ENCODE measurements around the gene COA8.

The COA8 gene

DNA sequence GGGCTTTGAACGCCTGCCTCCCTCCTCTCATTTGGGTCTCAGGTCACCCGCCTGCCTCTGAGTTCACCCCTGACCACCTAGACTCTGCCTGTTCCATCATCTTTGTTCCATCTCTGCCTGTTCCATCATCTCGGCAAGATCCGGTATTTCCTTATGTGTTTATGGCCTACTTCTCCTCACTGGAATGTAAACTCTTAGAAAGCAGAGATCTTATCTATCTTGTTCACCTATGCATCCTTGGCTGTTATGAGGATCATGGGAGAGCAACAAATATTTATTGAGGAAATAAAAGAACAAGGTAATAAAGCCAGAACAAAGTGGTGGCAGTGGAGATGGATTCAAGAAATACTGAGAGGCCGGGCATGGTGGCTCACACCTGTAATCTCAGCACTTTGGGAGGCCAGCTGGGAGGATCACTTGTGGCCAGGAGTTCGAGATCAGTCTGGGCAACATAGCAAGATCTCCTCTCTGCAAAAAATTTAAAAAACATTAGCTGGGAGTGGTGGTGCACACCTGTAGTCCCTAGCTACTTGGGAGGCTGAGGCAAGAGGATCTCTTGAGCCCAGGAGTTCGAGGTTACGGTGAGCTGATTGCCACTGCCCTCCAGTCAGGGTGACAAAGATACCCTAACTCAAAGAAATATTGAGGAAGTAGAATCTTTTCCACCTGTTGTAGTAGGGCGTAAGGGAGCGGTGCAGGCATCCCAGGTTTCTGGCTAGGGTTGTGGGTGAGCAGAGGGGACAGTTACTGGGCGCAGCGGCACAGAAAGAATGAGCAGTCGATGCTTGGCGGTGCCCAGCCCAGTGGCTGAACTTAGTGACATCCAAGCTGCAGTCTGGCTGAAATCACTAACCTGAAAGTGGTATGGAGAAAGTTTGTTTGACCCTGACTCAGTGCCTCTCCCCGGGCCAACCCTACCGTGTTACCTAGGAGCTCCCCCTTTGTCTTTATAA is 64.6 kb downstream of the COA8 start:
- H3K27ac Mint-ChIP-seq = peak overlapping the region; percentile 93
- ATAC-seq (no peak), DNase-seq (ENCODE audit: low spot score in 2 of 2) (no peak)
- peak overlapping the region; percentile 77 for H3K4me3 Mint-ChIP-seq
- H3K36me3 Mint-ChIP-seq = peaks cover 16% of the 10 kb centered on the region
- peaks cover 17% of the 10 kb centered on the region for H3K4me1 Mint-ChIP-seq
- no peaks in the 10 kb centered on the region for H3K9me3 Mint-ChIP-seq

DNA sequence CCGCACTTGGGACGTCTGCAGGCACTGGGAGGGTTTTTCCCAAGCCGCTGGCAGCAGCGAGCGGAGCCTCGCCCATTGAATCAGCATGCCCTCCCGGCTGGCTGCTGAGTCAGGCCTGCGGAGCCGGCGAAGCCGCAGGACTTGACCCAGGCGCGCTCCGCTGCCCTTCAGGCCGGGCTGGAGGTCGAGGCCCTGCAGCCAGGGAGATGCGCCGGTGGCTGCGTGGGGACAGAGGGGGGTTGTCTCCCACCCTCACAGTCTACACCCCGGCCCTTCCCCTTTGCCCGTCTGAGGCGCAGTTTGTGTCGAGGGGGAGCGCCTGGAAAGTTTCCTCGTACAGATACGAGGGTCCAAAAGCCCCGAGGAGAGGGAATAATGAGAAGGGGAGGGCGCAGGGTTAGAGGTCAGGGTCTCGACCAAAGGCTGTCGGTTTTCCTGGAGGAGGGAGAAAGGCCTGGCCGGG is 65.5 kb downstream of the COA8 start:
- Mint-ChIP-seq H3K4me1 (peaks cover 26% of the 10 kb centered on the region), H3K9me3 (no peaks in the 10 kb centered on the region), H3K27ac (peak overlapping the region; percentile 93), H3K4me3 (peak overlapping the region; percentile 77), H3K36me3 (peaks cover 23% of the 10 kb centered on the region)
- ATAC-seq = no peak
- no peak for DNase-seq (ENCODE audit: low spot score in 2 of 2)

DNA sequence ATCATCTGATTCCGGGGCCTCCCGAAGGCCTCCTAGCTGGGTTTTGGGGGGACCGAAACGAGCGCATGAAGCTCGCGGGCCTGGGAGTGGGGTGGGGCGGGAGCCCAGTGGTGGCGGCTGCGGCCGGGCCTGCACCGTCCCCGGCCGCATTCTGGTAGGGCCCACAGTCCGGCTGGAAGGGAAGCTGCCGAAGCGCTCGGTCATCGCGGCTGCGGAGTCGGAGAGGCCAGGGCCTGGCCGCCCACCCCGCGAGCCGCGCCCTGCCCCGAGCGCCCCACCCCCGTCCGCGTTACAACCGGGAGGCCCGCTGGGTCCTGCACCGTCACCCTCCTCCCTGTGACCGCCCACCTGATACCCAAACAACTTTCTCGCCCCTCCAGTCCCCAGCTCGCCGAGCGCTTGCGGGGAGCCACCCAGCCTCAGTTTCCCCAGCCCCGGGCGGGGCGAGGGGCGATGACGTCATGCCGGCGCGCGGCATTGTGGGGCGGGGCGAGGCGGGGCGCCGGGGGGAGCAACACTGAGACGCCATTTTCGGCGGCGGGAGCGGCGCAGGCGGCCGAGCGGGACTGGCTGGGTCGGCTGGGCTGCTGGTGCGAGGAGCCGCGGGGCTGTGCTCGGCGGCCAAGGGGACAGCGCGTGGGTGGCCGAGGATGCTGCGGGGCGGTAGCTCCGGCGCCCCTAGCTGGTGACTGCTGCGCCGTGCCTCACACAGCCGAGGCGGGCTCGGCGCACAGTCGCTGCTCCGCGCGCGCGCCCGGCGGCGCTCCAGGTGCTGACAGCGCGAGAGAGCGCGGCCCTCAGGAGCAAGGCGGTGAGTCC is 66.1 kb downstream of the COA8 start, which contains the start of gene KLC1:
Gene KLC1 (plus strand): TSS at position 528 of the 819 bp plus-strand sequence. CDS start 25,354 bp downstream, outside the sequence.
- no peaks in the 10 kb centered on the region for H3K9me3 Mint-ChIP-seq

DNA sequence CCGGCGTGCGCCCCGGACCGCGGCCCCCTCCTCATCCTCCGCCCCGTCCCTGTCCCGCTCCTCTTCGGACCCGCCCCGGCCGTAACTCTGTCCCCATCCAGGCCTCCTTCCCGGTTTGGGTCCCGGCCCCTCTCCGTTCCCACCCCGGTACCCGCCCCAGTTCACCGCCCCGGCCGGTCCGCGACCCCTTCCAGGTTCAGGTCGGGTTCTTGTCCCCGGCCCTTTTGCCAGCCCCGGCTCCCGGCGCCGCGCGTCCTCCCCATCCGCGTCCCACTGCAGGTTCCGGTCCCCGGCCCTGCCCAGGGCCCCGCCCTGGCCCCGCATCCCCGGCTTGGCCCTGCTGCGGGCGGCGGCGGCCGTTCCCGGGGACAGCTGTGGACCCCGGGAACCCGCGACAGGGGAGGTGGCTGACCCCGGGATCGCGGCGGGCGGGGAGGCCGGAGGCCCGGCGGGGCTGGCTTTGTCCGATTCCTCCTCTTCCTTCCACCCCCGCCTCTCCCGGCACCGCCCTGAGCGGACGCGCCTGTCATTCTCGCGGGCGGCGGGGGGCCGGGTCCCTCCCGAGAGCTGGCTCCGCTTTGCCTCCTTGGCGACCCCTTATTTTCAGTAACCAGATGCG is 66.9 kb downstream of the COA8 start:
- Mint-ChIP-seq H3K4me3 (peak overlapping the region; percentile 77), H3K4me1 (peaks cover 32% of the 10 kb centered on the region), H3K27ac (peak overlapping the region; percentile 82), H3K9me3 (no peaks in the 10 kb centered on the region), H3K36me3 (peaks cover 29% of the 10 kb centered on the region)
- peak; percentile 70 for ATAC-seq
- peak; percentile 40 to 80 for DNase-seq (ENCODE audit: low spot score in 2 of 2)

More for the DNA sequence above, 66.1 kb downstream of the COA8 start, which contains the start of gene KLC1:
- DNase-seq (ENCODE audit: low spot score in 2 of 2) (peak; percentile 88 to 94), ATAC-seq (peak; percentile 81)
- Mint-ChIP-seq H3K4me1 (peaks cover 30% of the 10 kb centered on the region), H3K4me3 (peak within 1 kb of the TSS; percentile 77), H3K27ac (peak within 1 kb of the TSS; percentile 93), H3K36me3 (peaks cover 23% of the 10 kb centered on the region)

DNA sequence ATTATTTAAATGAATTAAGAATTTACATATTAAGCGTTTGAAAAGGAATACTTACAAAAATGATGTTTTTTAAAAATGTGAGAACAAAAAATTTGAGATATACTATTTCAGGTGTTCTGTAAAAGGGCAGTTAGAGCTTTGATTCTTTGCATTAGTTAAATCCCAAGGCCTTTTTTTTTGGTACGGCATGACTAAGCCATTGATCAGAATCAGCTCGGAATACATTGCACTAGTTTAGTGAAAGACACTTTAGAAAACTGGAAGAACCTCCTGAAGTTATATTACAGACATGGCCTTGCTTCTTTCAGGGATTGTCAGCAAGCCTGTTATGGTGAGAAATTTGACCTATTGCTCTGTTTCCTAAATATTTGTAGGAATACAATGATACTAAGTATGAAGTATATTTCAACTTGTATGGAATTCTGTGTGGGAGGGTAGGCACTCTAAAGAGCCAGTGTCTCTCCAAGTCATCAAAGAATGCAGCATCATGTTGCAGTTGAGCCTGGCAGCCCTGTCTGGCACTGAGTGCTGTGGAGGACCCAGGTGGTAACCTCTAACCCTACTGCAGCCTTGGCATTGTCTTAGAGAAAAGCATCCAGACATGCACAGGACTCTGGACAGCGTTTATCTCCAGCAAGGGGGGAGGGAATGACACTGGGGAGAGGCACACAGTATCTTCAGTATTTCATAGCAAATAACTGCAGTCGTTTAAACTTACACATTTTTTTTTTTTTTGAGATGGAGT is 67.8 kb downstream of the COA8 start:
- Mint-ChIP-seq H3K27ac (peak overlapping the region; percentile 82), H3K9me3 (no peaks in the 10 kb centered on the region), H3K36me3 (peaks cover 37% of the 10 kb centered on the region), H3K4me3 (peak overlapping the region; percentile 77), H3K4me1 (peaks cover 32% of the 10 kb centered on the region)
- no peak for DNase-seq (ENCODE audit: low spot score in 2 of 2)
- no peak for ATAC-seq

DNA sequence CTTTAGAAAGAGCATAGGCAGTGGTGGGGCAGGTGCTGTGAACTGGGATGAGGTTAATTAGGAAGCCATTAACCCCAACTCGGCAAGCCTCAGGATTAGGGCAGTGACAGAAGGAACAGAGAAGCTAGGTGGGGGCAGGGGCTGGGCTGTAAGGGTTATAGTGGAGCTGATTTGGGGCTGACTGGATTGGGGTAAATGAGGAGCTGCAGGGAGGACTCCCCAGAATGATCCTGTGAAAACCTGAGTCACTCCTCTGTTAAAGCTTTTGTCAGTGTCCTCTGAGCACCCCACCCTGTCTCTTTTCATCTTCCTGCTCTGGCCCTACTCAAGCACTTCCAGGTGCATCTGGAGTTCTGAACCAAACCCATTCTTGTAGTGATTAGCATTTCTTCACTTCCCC is 70.6 kb downstream of the COA8 start:
- DNase-seq (ENCODE audit: low spot score in 2 of 2) = no peak
- Mint-ChIP-seq H3K36me3 (peaks cover 66% of the 10 kb centered on the region), H3K4me1 (peaks cover 48% of the 10 kb centered on the region), H3K4me3 (no peak overlapping the region), H3K27ac (peak overlapping the region; percentile 82), H3K9me3 (no peaks in the 10 kb centered on the region)
- ATAC-seq = no peak

DNA sequence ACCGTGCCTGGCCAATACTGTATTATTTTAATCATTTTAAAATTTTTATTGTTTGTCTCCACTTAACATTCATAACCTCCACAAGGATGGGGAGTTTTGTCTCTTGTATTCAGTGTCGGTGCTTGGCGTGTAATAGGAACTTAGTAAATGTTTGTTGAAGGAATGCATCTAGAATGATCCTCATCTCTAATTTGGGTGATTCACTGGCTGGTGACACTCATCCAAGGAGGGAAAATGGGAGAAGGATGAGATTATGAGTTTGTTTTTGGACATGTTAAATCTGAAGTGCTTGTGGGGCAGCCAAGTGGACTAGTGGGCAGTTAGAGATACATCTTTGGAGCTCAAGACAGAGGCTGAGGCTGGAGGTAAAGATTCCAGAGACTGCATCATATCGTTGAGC is 71.4 kb downstream of the COA8 start:
- ATAC-seq = no peak

DNA sequence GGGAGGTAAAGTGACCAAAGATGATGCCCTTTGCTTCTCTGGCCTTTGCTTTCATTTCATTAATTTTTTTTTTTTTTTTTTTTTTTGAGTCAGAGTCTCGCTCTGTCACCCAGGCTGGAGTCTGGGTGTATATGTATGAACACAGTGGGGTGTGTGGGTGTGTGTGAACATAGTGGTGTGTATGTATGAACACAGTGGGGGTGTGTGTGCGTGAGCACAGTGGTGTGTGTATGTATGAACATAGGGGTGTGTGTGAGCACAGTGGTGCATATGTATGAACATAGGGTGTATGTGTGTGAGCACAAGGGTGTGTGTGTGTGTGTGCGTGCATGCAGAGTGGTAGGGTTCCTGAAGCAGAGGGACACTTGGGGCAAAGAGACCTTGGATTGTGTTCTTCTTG is 75.8 kb downstream of the COA8 start:
- Mint-ChIP-seq H3K4me3 (no peak overlapping the region), H3K36me3 (peaks cover 47% of the 10 kb centered on the region), H3K4me1 (peaks cover 46% of the 10 kb centered on the region), H3K9me3 (no peaks in the 10 kb centered on the region), H3K27ac (peak overlapping the region; percentile 8)
- DNase-seq (ENCODE audit: low spot score in 2 of 2) = no peak
- peak; percentile 85 for ATAC-seq

More for the DNA sequence above, 71.4 kb downstream of the COA8 start:
- no peaks in the 10 kb centered on the region for H3K9me3 Mint-ChIP-seq
- peak overlapping the region; percentile 11 for H3K27ac Mint-ChIP-seq
- DNase-seq (ENCODE audit: low spot score in 2 of 2) = no peak
- H3K36me3 Mint-ChIP-seq = peaks cover 70% of the 10 kb centered on the region
- H3K4me1 Mint-ChIP-seq = peaks cover 53% of the 10 kb centered on the region
- H3K4me3 Mint-ChIP-seq = no peak overlapping the region
